Bronchial epithelial cell (primary cell): ENCODE measurements around the gene KLHL3. TPM values are rescaled to one million over a fixed set of nuclear protein-coding genes. Genes with fewer than 3 reads are reported as not detected.

Experiments
- DNase-seq: peaks from one replicate; pipeline ENCODE4 v3.0.0-alpha.2; 2010; ENCODE audit warnings: low read depth
- FAIRE-seq: peaks from 2 replicates; lab custom pipeline; 2011; peaks lifted over from hg19 to GRCh38; lab: Jason Lieb, UNC
- H3K27me3 ChIP-seq: 2 replicates; pipeline ENCODE4 v1.5.1; 2011; ENCODE audit warnings: low read length; ENCODE audit not compliant: control insufficient read depth, insufficient read depth
- H3K36me3 ChIP-seq: 2 replicates; pipeline ENCODE4 v1.5.1; 2011; ENCODE audit warnings: low read length; ENCODE audit not compliant: control insufficient read depth, insufficient read depth
- H3K4me3 ChIP-seq: 2 replicates; pipeline ENCODE4 v1.5.1; 2011; ENCODE audit warnings: mild to moderate bottlenecking, low read depth, low read length, control low read depth
- total RNA-seq: library from RNA; depleted of rRNA; stranded (reverse); fragments of >200 nt; gene quantifications from 2 replicates; pipeline ENCODE4 v1.2.1, GENCODE V29; 2014
- TF ChIP-seq, protein P1 (sequence below): IDR thresholded peaks from 2 replicates; pipeline ENCODE4 v1.5.1; 2011; ENCODE audit warnings: mild to moderate bottlenecking, moderate library complexity, low read length, control low read depth, inconsistent platforms; ENCODE audit not compliant: insufficient read depth, severe bottlenecking

Gene KLHL3
- total RNA-seq, 1 donor from 2014 or later, result 0.53 TPM

DNA sequence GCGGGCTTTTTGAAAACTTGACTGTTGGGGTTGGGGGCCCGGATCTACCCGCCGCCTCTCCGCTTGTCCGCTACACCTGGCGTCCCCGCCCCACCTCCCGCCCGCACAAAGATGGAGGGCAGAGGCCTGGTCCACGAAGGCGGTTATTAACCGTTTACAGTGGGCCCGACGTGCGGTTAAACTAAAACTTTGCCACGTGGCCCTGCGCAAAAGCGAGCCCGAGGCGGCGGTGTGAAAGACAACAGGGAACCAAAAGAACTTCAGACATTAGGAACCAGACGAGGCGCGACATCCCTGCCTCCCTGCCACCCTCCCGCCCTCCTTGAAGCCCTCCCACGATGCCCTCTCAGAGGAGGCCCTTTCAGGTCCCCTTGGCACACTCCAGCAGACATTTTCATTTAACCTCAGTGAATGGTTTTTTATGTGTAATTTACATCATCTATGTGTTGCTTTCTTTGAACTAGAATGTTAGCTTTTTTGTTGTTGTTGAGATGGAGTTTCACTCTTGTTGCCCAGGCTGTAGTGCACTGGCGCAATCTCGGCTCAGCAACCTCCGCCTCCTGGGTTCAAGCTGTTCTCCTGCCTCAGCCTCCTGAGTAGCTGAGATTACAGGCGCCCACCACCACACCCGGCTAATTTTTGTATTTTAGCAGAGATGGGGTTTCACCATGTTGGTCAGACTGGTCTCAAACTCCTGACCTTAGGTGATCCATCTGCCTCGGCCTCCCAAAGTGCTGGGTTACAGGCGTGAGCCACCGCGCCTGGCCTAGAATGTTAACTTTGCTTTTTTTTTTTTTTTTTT is 19.3 kb upstream of the KLHL3 start:
- no peak for FAIRE-seq
- H3K36me3 ChIP-seq, result peaks cover 2% of the 10 kb centered on the region
- TF ChIP-seq, protein P1, sequence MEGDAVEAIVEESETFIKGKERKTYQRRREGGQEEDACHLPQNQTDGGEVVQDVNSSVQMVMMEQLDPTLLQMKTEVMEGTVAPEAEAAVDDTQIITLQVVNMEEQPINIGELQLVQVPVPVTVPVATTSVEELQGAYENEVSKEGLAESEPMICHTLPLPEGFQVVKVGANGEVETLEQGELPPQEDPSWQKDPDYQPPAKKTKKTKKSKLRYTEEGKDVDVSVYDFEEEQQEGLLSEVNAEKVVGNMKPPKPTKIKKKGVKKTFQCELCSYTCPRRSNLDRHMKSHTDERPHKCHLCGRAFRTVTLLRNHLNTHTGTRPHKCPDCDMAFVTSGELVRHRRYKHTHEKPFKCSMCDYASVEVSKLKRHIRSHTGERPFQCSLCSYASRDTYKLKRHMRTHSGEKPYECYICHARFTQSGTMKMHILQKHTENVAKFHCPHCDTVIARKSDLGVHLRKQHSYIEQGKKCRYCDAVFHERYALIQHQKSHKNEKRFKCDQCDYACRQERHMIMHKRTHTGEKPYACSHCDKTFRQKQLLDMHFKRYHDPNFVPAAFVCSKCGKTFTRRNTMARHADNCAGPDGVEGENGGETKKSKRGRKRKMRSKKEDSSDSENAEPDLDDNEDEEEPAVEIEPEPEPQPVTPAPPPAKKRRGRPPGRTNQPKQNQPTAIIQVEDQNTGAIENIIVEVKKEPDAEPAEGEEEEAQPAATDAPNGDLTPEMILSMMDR, result no peak
- DNase-seq, result no peak
- peak overlapping the region; percentile 98 for H3K4me3 ChIP-seq
- no peaks in the 10 kb centered on the region for H3K27me3 ChIP-seq

DNA sequence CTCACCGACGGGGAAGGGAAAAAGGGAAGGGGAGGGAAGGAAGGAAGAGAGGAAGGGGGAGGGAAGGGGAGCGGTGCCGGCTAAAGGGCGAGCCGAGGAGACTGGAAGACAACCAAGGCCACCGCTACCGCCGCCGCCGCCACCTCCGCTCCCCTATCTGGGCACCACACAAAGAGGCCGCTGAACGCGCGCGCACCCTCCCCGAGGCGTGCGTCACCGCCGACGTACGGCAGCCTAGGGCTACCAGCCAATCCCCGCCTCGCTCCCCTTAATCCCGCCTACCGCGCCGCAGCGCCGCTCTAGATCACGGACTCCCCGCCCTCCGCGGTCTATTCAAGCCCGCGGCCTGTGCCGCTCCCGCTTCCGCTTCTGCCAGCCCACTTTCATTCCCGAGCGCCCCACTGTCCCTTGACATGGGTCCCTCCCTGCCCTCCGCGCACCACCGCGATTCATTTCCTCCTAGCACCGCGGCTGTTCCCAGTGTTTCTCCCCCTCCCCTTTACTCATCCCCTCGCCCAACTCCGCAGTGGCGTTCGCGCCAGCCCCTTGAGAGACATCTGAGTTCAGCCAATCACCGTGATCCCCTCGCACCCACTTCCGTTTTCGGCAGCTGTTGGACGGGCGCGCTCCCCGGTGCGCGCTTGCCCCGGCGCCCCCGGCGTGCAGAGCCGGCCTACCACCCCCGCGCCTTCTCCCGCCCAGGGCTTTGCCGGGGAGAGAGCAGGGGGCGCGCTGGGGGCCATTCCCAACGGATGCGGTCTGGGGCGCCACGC is 18.5 kb upstream of the KLHL3 start, which contains the start of gene HNRNPA0:
TSS of gene HNRNPA0 (minus strand) at position 176 of the 773 bp plus-strand sequence. CDS start 297 bp downstream, outside the sequence.
- H3K36me3 ChIP-seq, result peaks cover 2% of the 10 kb centered on the region
- TF ChIP-seq, protein P1, result no peak
- FAIRE-seq (no peak), DNase-seq (peak; percentile 88)
- no peaks in the 10 kb centered on the region for H3K27me3 ChIP-seq
- peak within 1 kb of the TSS; percentile 98 for H3K4me3 ChIP-seq

DNA sequence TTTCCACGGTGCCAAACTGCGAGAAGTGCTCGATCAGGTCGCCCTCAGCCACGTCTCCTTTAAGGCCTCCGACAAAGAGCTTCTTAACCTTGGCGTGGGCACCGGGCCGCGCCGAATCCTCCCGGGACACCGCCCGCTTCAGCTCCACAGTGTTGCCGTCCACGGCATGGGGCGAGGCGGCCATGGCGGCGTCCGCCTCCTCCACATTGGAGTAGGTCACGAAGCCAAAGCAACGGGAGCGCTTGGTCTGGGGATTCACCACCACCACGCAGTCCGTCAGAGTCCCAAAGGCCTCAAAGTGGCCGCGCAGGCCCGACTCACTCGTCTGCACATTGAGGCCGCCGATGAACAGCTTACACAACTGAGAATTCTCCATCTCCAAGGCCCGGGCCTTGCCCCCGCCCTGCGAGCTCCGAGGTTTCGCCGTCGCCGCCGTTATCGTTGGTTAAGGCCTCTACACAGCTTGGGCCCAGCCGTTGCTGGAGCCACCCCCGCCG is 17.9 kb upstream of the KLHL3 start:
- DNase-seq (no peak), FAIRE-seq (no peak)
- peak overlapping the region; percentile 98 for H3K4me3 ChIP-seq
- H3K36me3 ChIP-seq, result peaks cover 2% of the 10 kb centered on the region
- TF ChIP-seq, protein P1, result no peak
- no peaks in the 10 kb centered on the region for H3K27me3 ChIP-seq

DNA sequence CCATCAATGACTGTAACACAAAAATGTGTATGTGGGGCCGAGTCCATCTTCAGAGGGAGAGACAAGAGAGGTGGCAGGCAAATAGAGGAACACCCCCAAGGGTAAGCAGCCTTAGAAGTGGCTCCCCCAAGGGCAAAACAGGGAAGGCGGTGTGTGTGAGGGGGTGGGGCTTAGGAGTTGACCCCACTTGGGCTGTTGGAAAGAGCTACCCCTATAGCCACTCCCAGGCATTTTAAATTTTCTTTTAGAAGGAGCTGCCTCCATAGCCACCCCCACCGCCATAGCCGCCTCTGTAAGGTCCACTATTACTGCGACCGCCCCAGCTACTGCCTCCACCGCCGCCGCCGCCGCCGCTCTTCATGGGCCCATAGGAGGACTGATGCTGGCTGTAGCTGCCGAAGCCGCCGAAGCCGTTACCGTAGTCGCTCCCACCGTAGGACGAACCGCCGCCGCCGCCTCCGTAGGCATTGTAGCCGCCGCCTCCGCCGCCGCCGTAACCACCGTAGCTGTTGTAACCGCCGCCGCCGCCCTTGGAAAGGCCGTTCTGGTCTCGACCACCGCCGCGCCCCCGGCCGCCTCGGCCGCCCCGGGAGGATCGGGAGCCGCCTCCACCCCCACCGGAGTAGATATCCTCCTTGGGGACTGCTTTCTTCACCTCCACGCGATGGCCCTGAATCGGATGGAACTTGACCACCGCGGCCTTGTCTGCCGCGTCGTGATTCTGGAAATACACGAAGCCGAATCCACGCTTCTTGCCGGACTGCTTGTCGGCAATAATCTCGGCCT is 17.2 kb upstream of the KLHL3 start:
- Histone ChIP-seq H3K27me3 (no peaks in the 10 kb centered on the region), H3K4me3 (peak overlapping the region; percentile 98), H3K36me3 (peaks cover 2% of the 10 kb centered on the region)
- no peak for FAIRE-seq
- peak; percentile 20 for DNase-seq
- TF ChIP-seq, protein P1, result no peak

DNA sequence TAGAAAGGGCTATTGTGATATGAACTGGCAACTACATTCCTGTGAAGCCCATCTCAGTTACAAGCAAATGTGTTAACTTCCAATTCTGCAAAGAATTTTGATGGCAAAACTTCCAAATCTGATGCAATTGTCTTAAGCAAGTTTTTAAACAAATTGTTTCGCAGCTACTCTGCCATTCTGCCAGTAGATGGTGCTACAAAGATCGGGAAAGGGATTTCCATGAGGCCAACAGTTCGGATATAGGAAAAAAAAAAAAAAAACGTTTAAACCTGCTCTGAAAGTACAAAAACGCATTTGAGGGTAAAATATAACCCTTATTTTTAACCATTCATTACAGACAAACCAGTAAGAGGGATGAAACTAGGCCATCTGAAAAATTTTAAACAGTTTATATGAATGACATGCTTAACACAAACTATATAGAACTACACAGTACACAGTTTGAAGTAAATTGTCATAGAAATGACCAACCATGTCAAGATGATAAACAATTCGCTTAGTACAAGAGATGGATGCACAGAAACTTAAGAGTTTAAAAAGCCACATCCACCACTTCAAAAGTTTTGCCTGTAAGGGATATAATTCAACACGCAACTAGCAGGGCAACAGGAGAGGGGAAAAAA is 16.1 kb upstream of the KLHL3 start:
- H3K4me3 ChIP-seq, result peak overlapping the region; percentile 98
- H3K36me3 ChIP-seq, result peaks cover 2% of the 10 kb centered on the region
- TF ChIP-seq, protein P1, result peak; percentile 67
- DNase-seq (peak; percentile 79), FAIRE-seq (no peak)
- H3K27me3 ChIP-seq, result no peaks in the 10 kb centered on the region
